Measurements from ENCODE around the gene USHBP1. TPM values are rescaled to one million over a fixed set of nuclear protein-coding genes. Genes with fewer than 3 reads are reported as not detected.
"Not testable (repeated sequence)": the region's sequence is repeated elsewhere in the genome, so short reads cannot be mapped to it uniquely, and the experiment has no call there.

USHBP1 gene
- total RNA-seq, 4 donors from 2014 or later: 0.70 to 4.8 (median 0.73) TPM; not detected in 1

DNA sequence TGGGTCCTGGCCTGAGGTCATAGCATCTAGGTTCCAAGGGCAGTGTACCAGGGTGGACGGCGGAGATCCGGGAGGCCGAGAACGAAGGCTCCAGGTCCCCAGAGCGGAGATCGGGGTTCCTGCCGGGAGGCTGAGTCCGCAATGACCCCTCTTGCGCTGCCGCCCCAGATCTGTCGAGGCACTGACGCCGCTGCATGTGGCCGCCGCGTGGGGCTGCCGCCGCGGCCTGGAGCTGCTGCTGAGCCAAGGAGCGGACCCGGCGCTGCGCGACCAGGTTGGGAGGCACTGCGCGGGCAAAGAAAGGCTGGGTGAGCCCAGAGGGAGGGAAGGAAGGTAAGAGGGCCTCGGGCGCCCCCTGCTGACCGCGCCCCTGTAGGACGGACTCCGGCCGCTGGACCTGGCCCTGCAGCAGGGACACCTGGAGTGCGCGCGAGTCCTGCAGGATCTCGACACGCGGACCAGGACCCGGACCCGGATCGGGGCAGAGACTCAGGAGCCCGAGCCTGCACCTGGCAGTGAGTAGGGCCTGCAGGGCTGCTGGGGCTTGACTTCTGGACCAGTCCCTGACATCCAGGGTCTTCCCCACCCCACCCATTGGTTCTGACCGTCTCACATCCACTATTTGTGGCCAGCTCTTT lies 18.1 kb upstream of the USHBP1 start:
- DNase-seq: no peak
- peak overlapping the region; percentile 22 to 64 (median 38) for H3K4me3 ChIP-seq
- H3K27ac ChIP-seq: no peak overlapping the region
- H3K9me3 ChIP-seq: no peaks in the 10 kb centered on the region
- 7 to 8% methylated on average over 7 to 9 of the region's 45 CpGs for WGBS, 2 donors
- peaks cover 0 to 21% (median 0%) of the 10 kb centered on the region in 3 donors for H3K36me3 ChIP-seq
- TF ChIP-seq POLR2A (IDR thresholded peaks at IDR 0.05): no peak
- TF ChIP-seq, protein P1, sequence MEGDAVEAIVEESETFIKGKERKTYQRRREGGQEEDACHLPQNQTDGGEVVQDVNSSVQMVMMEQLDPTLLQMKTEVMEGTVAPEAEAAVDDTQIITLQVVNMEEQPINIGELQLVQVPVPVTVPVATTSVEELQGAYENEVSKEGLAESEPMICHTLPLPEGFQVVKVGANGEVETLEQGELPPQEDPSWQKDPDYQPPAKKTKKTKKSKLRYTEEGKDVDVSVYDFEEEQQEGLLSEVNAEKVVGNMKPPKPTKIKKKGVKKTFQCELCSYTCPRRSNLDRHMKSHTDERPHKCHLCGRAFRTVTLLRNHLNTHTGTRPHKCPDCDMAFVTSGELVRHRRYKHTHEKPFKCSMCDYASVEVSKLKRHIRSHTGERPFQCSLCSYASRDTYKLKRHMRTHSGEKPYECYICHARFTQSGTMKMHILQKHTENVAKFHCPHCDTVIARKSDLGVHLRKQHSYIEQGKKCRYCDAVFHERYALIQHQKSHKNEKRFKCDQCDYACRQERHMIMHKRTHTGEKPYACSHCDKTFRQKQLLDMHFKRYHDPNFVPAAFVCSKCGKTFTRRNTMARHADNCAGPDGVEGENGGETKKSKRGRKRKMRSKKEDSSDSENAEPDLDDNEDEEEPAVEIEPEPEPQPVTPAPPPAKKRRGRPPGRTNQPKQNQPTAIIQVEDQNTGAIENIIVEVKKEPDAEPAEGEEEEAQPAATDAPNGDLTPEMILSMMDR (IDR thresholded peaks at IDR 0.05): peak; percentile 88 to 92 (median 90)
- intact Hi-C loops (cut with DNase I): loop anchor here (5.0 to 10.0 kb wide), 2 partner anchors 78 to 215 kb away; no protein-coding TSS in a partner anchor
- peaks cover 0 to 20% (median 2%) of the 10 kb centered on the region in 4 donors for H3K27me3 ChIP-seq
- peaks cover 14 to 20% (median 17%) of the 10 kb centered on the region in 3 donors for H3K4me1 ChIP-seq

DNA sequence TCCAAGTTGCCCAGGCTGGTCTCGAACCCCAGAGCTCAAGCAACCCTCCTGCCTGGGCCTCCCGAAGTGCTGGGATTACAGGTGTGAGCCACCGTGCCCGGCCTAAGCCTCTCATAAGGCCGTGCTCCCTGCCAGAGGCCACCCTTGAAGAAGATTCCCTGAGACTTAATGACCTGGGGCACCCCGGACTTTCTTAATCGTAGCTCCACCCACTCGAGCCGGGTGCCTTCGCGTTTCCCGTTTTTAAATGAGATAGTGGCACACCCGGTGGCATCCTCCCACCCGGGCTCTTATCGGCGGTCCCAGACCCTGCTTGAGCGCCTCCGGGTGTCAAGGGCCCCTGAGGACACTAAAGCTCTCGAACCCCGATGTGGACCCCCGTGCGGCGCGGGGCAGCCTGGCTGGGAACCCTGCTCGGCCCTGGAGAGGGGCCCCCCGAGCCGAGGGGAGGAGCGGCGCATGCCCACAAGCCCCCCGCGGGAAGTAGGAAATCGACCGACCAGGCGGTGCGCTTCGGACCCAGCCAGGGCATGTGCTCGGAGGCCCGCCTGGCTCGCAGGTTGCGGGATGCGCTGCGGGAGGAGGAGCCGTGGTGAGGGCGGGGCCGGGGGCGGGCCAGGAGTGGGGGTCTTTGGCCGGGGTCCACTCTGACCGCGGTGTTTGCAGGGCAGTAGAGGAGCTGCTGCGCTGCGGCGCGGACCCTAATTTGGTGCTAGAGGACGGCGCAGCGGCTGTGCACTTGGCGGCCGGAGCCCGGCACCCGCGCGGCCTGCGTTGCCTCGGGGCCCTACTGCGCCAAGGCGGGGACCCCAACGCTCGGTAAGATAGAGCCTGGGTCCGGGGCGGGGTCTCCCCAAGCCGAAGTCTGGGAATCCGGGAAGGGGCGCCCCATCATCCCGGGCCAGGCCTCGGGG lies 17.1 kb upstream of the USHBP1 start, which contains the start of gene ANKLE1:
TSS of gene ANKLE1 (plus strand) at position 511 of the 914 bp plus-strand sequence. CDS start at position 531, 20 bp downstream.
- TF ChIP-seq POLR2A (IDR thresholded peaks at IDR 0.05): no peak
- TF ChIP-seq, protein P1 (IDR thresholded peaks at IDR 0.05): no peak
- Histone ChIP-seq H3K36me3 (peaks cover 0 to 31% (median 3%) of the 10 kb centered on the region in 3 donors), H3K27me3 (peaks cover 0 to 20% (median 2%) of the 10 kb centered on the region in 4 donors), H3K4me3 (peak within 1 kb of the TSS; percentile 22 to 64 (median 38)), H3K4me1 (peaks cover 14 to 20% (median 17%) of the 10 kb centered on the region in 3 donors), H3K9me3 (no peaks in the 10 kb centered on the region), H3K27ac (no peak within 1 kb of the TSS)
- intact Hi-C loops (cut with DNase I): loop anchor here (5.0 to 10.0 kb wide), 2 partner anchors 77 to 214 kb away; no protein-coding TSS in a partner anchor
- no peak for DNase-seq
- WGBS, 2 donors: 15 to 38% methylated on average over 4 to 6 of the region's 75 CpGs

DNA sequence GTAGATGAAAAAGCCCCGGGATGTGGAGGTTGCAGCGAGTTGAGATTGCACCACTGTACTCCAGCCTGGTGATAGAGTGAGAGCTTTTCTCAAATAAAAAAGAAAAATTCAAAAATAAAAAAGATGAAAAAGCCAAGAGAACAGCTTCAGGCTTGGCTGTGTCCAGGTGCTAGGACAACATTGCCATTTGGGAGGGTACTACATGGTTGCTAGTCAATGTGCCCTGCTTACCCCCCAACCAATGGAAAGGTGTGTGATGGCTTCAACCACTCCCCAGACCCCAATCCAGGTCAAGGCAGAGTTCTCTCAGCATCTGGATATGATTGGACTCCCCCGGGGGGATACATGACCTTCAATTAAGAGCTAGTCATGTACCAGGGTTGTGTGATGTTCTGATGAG lies 14.9 kb upstream of the USHBP1 start:
- H3K36me3 ChIP-seq: peaks cover 10 to 53% (median 10%) of the 10 kb centered on the region in 3 donors
- DNase-seq: no peak
- no peaks in the 10 kb centered on the region for H3K9me3 ChIP-seq
- peaks cover 14 to 20% (median 17%) of the 10 kb centered on the region in 3 donors for H3K4me1 ChIP-seq
- TF ChIP-seq, protein P1 (IDR thresholded peaks at IDR 0.05): no peak
- TF ChIP-seq POLR2A (IDR thresholded peaks at IDR 0.05): no peak
- no peak overlapping the region for H3K4me3 ChIP-seq
- H3K27me3 ChIP-seq: peaks cover 0 to 20% (median 2%) of the 10 kb centered on the region in 4 donors
- 65 to 100% methylated on average over 2 to 3 of the region's 3 CpGs for WGBS, 2 donors
- no peak overlapping the region for H3K27ac ChIP-seq
- intact Hi-C loops (cut with DNase I): no loop called here

- H3K4me1 ChIP-seq: no peaks in the 10 kb centered on the region
- no peak for TF ChIP-seq POLR2A (IDR thresholded peaks at IDR 0.05)
- TF ChIP-seq, protein P1 (IDR thresholded peaks at IDR 0.05): no peak
- no peak for DNase-seq
- no peak overlapping the region for H3K4me3 ChIP-seq
- H3K36me3 ChIP-seq: peaks cover 21 to 91% (median 33%) of the 10 kb centered on the region in 3 donors
- intact Hi-C loops (cut with DNase I): no loop called here
- no peaks in the 10 kb centered on the region for H3K9me3 ChIP-seq
- no peaks in the 10 kb centered on the region for H3K27me3 ChIP-seq
- WGBS, 2 donors: 93 to 95% methylated on average over 10 to 11 of the region's 19 CpGs
- H3K27ac ChIP-seq: no peak overlapping the region
Measured at GRCh38 chr19:17275441-17276175, 11.1 kb upstream of the USHBP1 start.

DNA sequence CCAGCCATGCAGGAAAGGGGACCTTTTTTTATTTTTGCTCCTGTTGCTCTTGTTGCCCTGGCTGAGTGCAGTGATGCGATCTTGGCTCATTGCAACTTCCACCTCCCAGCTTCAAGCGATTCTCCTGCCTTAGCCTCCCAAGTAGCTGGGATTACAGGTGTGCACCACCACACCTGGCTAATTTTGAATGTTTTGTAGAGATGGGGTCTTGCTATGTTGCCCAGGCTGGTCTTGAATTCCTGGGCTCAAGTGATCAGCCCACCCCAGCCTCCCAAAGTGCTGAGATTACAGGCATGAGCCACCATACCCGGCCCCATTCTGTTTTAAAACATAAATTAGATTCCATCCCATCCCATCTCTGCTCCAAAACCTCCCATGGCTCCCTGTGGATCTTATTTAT lies 10.3 kb upstream of the USHBP1 start:
- DNase-seq; H3K27me3 ChIP-seq; H3K4me1 ChIP-seq; H3K27ac ChIP-seq; intact Hi-C loops (cut with DNase I); H3K9me3 ChIP-seq; H3K4me3 ChIP-seq: not testable (repeated sequence)
- WGBS, 2 donors: 92 to 97% methylated on average over 3 of the region's 3 CpGs
- peaks cover 21 to 98% (median 33%) of the 10 kb centered on the region in 3 donors for H3K36me3 ChIP-seq
